B cell (primary cell): ENCODE measurements around the gene PARP15. TPM values are rescaled to one million over a fixed set of nuclear protein-coding genes. Genes with fewer than 3 reads are reported as not detected.
"Not testable (repeated sequence)": the region's sequence is repeated elsewhere in the genome, so short reads cannot be mapped to it uniquely, and the experiment has no call there.

Experiments used
- ATAC-seq: fragments of 200-7000 bp; cut with Tn5 transposase; one replicate; pipeline ENCODE4 v1.10.0; 2021; ENCODE audit warnings: low read depth, mild to moderate bottlenecking, moderate number of reproducible peaks, moderate library complexity
- CTCF ChIA-PET: fragments of 350-600 bp; sonication (Branson Sonifier 250); formaldehyde crosslinking; loops from one replicate; lab custom pipeline; 2021; ENCODE audit warnings: antibody characterized with exemption, inconsistent platforms; lab: Charles Lee
- POLR2A ChIA-PET: fragments of 350-600 bp; sonication (Branson Sonifier 250); formaldehyde crosslinking; loops from one replicate; lab custom pipeline; 2021; ENCODE audit warnings: antibody characterized with exemption; lab: Charles Lee
- DNase-seq: peaks from one replicate; pipeline ENCODE4 v3.0.0; 2013
- H2AFZ ChIP-seq: 2 replicates; pipeline ENCODE4 v1.6.1; 2012; ENCODE audit warnings: mild to moderate bottlenecking, low read depth, low read length; ENCODE audit not compliant: insufficient read depth, poor library complexity, severe bottlenecking
- H3K27ac ChIP-seq, 2 donors: 1 replicate in 1 of 2; 2 replicates in 1 of 2; pipeline ENCODE4 v1.5.1; 2012 to 2013; ENCODE audit warnings: low read length in 2 of 2, mild to moderate bottlenecking in 2 of 2, moderate library complexity in 1 of 2
- H3K27me3 ChIP-seq, 4 experiments: fragments of 200-600 bp in 1 of 4; sonication (generic) in 1 of 4; replicated peaks in 1 of 4; 1 replicate in 2 of 4; 2 replicates in 2 of 4; pipeline versions ENCODE4 v1.6.1 to v1.7.0; 2013 to 2016; ENCODE audit warnings: low read length in 3 of 4, mild to moderate bottlenecking in 2 of 4, mixed read lengths in 1 of 4, moderate library complexity in 1 of 4; ENCODE audit not compliant: insufficient read depth in 4 of 4, control insufficient read depth in 3 of 4; ENCODE audit errors: control extremely low read depth in 1 of 4
- H3K36me3 ChIP-seq, 2 experiments: replicated peaks in 1 of 2; 1 replicate in 1 of 2; 2 replicates in 1 of 2; pipeline versions ENCODE4 v1.6.1 to v1.7.1; 2013; ENCODE audit warnings: low read length in 1 of 2; ENCODE audit not compliant: insufficient read depth in 2 of 2, control insufficient read depth in 1 of 2; ENCODE audit errors: control extremely low read depth in 1 of 2, extremely low read depth in 1 of 2
- H3K4me1 ChIP-seq, 2 donors: fragments of 200-600 bp in 1 of 2; sonication (generic) in 1 of 2; 1 replicate in 1 of 2; 2 replicates in 1 of 2; pipeline versions ENCODE4 v1.5.1 to v1.6.1; 2013 to 2017; ENCODE audit warnings: low read length in 2 of 2; ENCODE audit not compliant: control insufficient read depth in 2 of 2, insufficient read depth in 2 of 2
- H3K4me2 ChIP-seq: replicated peaks from 2 replicates; pipeline ENCODE3; 2012; ENCODE audit warnings: mild to moderate bottlenecking, low read depth, low read length; ENCODE audit not compliant: poor library complexity, severe bottlenecking
- H3K4me3 ChIP-seq, 5 experiments: fragments of 200-600 bp in 1 of 5; sonication (generic) in 1 of 5; 1 replicate in 3 of 5; 2 replicates in 2 of 5; pipeline versions ENCODE4 v1.5.1 to v1.7.0; 2011 to 2016; ENCODE audit warnings: low read length in 4 of 5, mild to moderate bottlenecking in 4 of 5, low read depth in 2 of 5, control low read depth in 1 of 5, moderate library complexity in 1 of 5; ENCODE audit not compliant: insufficient read depth in 1 of 5; ENCODE audit errors: control extremely low read depth in 1 of 5, extremely low read depth in 1 of 5
- H3K79me2 ChIP-seq: fragments of 200-600 bp; sonication (generic); one replicate; pipeline ENCODE4 v1.6.0; 2016; ENCODE audit warnings: low read length; ENCODE audit not compliant: control insufficient read depth, insufficient read depth
- H3K9ac ChIP-seq: fragments of 200-600 bp; sonication (generic); 2 replicates; pipeline ENCODE4 v1.6.1; 2017; ENCODE audit warnings: mild to moderate bottlenecking, low read length, moderate library complexity
- H3K9me3 ChIP-seq, 3 donors: one replicate each; pipeline versions ENCODE4 v1.6.1 to v1.7.1; 2013; ENCODE audit warnings: low read length in 2 of 3; ENCODE audit not compliant: control insufficient read depth in 2 of 3, insufficient read depth in 1 of 3; ENCODE audit errors: control extremely low read depth in 1 of 3
- H4K20me1 ChIP-seq: 2 replicates; pipeline ENCODE4 v1.6.0; 2012; ENCODE audit warnings: mild to moderate bottlenecking, low read length; ENCODE audit not compliant: insufficient read depth, control insufficient read depth, poor library complexity, severe bottlenecking
- H3K27ac Mint-ChIP-seq: one replicate; pipeline ENCODE4 v1.8.0; 2021; ENCODE audit warnings: mixed read lengths
- H3K27me3 Mint-ChIP-seq: one replicate; pipeline ENCODE4 v1.8.0; 2021; ENCODE audit warnings: mixed read lengths
- H3K4me1 Mint-ChIP-seq: one replicate; pipeline ENCODE4 v1.8.0; 2021; ENCODE audit warnings: mixed read lengths
- H3K4me3 Mint-ChIP-seq: one replicate; pipeline ENCODE4 v1.8.0; 2021; ENCODE audit warnings: mixed read lengths
- H3K9me3 Mint-ChIP-seq: one replicate; pipeline ENCODE4 v1.8.0; 2022; ENCODE audit warnings: mixed read lengths; ENCODE audit not compliant: insufficient read depth
- EZH2 ChIP-seq: IDR thresholded peaks from 2 replicates; pipeline ENCODE4 v1.6.1; 2012; ENCODE audit warnings: borderline replicate concordance, low read depth, mild to moderate bottlenecking, moderate library complexity, low read length; ENCODE audit not compliant: insufficient read depth, poor library complexity, severe bottlenecking
- whole genome bisulfite sequencing: methylation state at CpG from one replicate; pipeline ENCODE4 v1.1.5; 2013; ENCODE audit warnings: missing lambda C conversion rate; ENCODE audit not compliant: insufficient coverage; 5-methylcytosine and 5-hydroxymethylcytosine counted together
- intact Hi-C: fragments of 100-400 bp; cut with micrococcal nuclease; formaldehyde crosslinking; loops from one replicate; pipeline ENCODE4 v1.10.0; 2022
- polyA plus RNA-seq: library from polyadenylated mRNA; depleted of rRNA; stranded (reverse); fragments of >200 nt; gene quantifications from 2 replicates; pipeline ENCODE4 v1.2.3, GENCODE V29; 2012
- total RNA-seq, 2 donors: library from RNA; stranded (reverse); fragments of 120-200 nt in 1 of 2; gene quantifications; 1 replicate in 1 of 2; 2 replicates in 1 of 2; pipeline versions ENCODE4 v1.2.3 to v1.2.4, GENCODE V29; 2013 to 2022

The PARP15 gene
- total and polyA plus RNA-seq, 2 donors (not counting 1 experiment from before 2014, with no cell fraction given), result 172 to 307 TPM

DNA sequence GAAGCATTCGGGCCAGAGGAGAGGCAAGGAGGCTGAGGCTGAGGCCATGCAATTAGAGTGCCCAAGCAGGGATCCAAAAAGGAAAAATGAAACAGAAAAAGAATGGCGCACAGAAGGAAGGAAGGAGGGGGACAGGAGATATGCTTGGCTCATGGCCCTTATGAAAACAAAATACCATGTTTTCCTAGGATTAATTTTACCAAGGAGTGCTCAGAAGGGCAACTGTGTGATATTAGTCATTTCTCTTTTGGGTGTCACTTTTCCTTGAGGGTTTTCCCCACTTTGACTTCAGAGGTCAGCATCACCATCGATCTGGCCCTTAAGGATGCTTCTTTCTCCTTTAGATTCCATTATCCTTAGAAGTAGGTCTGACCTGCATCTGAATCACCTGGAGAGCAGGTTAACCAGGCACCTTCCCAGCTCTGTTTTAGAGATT is 104.5 kb downstream of the PARP15 start:
- intact Hi-C loops, result loop anchor here (2.0 kb wide), 1 partner anchor 521 kb away; no protein-coding TSS in a partner anchor
- H3K9me3 ChIP-seq, result no peaks in the 10 kb centered on the region
- H3K9me3 Mint-ChIP-seq, result no peaks in the 10 kb centered on the region
- H3K79me2 ChIP-seq, result peaks cover 72% of the 10 kb centered on the region
- peak overlapping the region; percentile 96 for H3K9ac ChIP-seq
- peak overlapping the region; percentile 92 for H3K27ac Mint-ChIP-seq
- H3K4me1 ChIP-seq, result peaks cover 52 to 61% of the 10 kb centered on the region in 2 donors
- TF ChIP-seq EZH2, result no peak
- ChIA-PET POLR2A (interaction anchor here (3.6 kb wide), 1 partner anchor 112 kb away, joined by 14 read pairs; the partner anchor contains the start of gene HSPBAP1), CTCF (interaction anchor here (1.1 to 11.0 kb wide), 4 partner anchors 15 to 298 kb away, joined by 3 to 293 read pairs (median 48); partner anchors contain the start of genes DTX3L, FAM162A and PARP9)
- H3K4me3 ChIP-seq, result peak overlapping the region; percentile 82 to 96 (median 93)
- H3K36me3 ChIP-seq, result peaks cover 7 to 13% of the 10 kb centered on the region in 2 experiments
- H4K20me1 ChIP-seq, result no peaks in the 10 kb centered on the region
- DNase-seq (no peak), ATAC-seq (no peak)
- peaks cover 65% of the 10 kb centered on the region for H3K4me1 Mint-ChIP-seq
- H3K4me2 ChIP-seq, result peak overlapping the region; percentile 89
- 38% methylated on average over 2 of the region's 3 CpGs for WGBS
- H2AFZ ChIP-seq, result peak overlapping the region; percentile 52
- H3K27ac ChIP-seq, result peak overlapping the region; percentile 97 to 98
- H3K27me3 Mint-ChIP-seq, result no peaks in the 10 kb centered on the region
- no peaks in the 10 kb centered on the region for H3K27me3 ChIP-seq
- H3K4me3 Mint-ChIP-seq, result peak overlapping the region; percentile 90

DNA sequence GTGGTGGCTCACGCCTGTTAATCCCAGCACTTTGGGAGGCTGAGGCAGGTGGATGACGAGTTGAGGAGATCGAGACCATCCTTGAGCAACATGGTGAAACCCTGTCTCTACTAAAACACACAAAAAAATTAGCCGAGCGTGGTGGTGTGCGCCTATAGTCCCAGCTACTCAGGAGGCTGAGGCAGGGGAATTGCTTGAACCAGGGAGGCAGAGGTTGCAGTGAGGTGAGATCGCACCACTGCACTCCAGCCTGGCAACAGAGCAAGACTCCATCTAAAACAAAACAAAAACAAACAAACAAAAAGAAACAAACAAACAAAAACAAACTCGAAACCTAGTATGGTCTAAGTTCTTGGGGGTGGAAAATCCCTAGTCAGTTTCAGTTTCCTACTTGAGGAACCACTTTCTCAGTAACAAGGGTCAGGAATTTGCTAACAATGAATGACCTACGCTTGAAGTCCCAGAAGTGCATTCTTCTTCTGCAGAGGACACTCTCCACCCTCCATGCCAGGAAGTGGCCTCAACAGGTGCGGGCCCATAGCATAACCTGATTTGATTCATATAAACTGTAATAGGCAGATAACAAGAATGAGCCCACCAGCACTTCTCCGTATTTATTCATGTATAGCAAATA is 105.4 kb downstream of the PARP15 start:
- peak overlapping the region; percentile 97 to 98 for H3K27ac ChIP-seq
- H3K27me3 ChIP-seq, H3K9me3 Mint-ChIP-seq, H4K20me1 ChIP-seq, intact Hi-C loops, H2AFZ ChIP-seq, POLR2A ChIA-PET, H3K27me3 Mint-ChIP-seq, H3K9me3 ChIP-seq: not testable (repeated sequence)
- H3K4me2 ChIP-seq, result peak overlapping the region; percentile 89
- peak overlapping the region; percentile 96 for H3K9ac ChIP-seq
- Mint-ChIP-seq H3K4me3 (peak overlapping the region; percentile 90), H3K4me1 (peaks cover 64% of the 10 kb centered on the region), H3K27ac (peak overlapping the region; percentile 92)
- CTCF ChIA-PET, result interaction anchor here (1.2 to 1.8 kb wide), 4 partner anchors 13 to 120 kb away, joined by 4 to 12 read pairs (median 5); no protein-coding TSS in a partner anchor
- H3K4me1 ChIP-seq, result peaks cover 51 to 67% of the 10 kb centered on the region in 2 donors
- H3K79me2 ChIP-seq, result peaks cover 79% of the 10 kb centered on the region
- H3K36me3 ChIP-seq, result peaks cover 9 to 13% of the 10 kb centered on the region in 2 experiments
- no CpG with 5 or more reads among the region's 11 CpGs for WGBS
- DNase-seq (peak; percentile 81), ATAC-seq (peak; percentile 6)
- H3K4me3 ChIP-seq, result peak overlapping the region; percentile 82 to 96 (median 93)
